ENCODE results near the gene AP5B1. TPM values are rescaled to one million over a fixed set of nuclear protein-coding genes. Genes with fewer than 3 reads are reported as not detected.
A peak's percentile ranks its signal among the peaks of the same experiment; 100 is the strongest.

AP5B1 gene
- total RNA-seq, 4 donors from 2014 or later, result 24.9 to 33.7 (median 28.2) TPM

DNA sequence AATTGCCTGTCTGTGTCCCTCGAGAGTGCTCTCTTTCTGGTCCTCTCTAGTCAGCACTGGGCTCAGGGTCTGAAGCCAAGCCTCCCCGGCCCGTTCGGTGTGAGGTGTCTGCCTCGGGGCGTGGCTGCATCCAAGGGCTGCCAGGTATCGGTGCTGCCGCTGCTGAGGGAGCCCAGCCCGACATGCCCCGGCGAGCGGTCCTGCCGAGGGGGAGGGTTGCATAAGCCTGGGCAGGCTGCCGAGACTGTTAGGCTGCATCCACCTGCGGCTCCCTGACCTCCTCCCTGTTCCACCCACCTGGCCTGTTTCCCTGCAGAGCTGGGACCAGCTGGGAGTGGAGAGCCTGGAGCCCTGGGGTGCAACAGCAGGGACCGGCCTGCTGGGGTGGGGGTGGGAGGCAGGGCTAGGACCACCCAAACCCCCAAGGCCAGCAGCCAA lies 12.4 kb upstream of the AP5B1 start:
- WGBS, 2 donors (ENCODE audit: low coverage in 1 of 2), result 47% methylated on average over 14 of the region's 16 CpGs; no CpG with 5 or more reads in 1 of the 2 donors
- DNase-seq, result peak; percentile 88
- Histone ChIP-seq H3K9me3 (no peaks in the 10 kb centered on the region), H3K27me3 (peaks cover 10% of the 10 kb centered on the region), H3K4me3 (no peak overlapping the region), H3K36me3 (peaks cover 0 to 7% (median 3%) of the 10 kb centered on the region in 4 donors), H3K27ac (peak overlapping the region; percentile 80 to 93 (median 86)), H3K4me1 (peaks cover 12 to 53% (median 48%) of the 10 kb centered on the region in 4 donors)
- intact Hi-C loops (cut with DNase I; ENCODE audit: low total_unique reads), result no loop called here
- TF ChIP-seq POLR2AphosphoS5 (IDR thresholded peaks at IDR 0.05) (peak in 2 of 3 donors; percentile 27 to 31), EP300 (IDR thresholded peaks at IDR 0.05; ENCODE audit: low read depth) (no peak)
- in situ Hi-C loops (cut with MboI; ENCODE audit: low pct_ligation_motif_present in 1 of 4, low pct_unique_long_range_greater_than_20kb in 1 of 4, low sequenced_read_pairs in 3 of 4), result no loop called here

DNA sequence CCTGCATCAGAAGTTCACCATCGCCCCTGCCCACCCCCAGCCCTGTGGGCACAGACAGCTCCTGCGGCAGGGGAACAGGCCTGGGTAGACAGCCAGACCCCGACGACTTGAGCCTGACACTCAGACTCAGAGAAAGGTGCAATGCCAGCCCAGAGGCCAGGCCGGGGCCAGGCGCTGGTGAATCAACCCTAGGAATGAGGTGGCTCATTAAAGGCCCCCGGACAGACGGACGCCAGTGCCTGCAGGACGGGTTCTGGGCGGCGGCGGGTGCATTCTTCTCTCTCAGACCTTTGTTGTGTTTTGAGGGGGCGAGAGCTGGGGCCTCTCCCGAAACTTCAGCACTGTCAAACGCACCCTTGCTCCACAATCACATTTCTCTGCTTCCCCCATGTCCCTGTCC lies 11.7 kb upstream of the AP5B1 start:
- H3K27ac ChIP-seq, result peak overlapping the region; percentile 80 to 93 (median 86)
- H3K27me3 ChIP-seq, result peaks cover 17% of the 10 kb centered on the region
- no peak overlapping the region for H3K4me3 ChIP-seq
- no peaks in the 10 kb centered on the region for H3K9me3 ChIP-seq
- intact Hi-C loops (cut with DNase I; ENCODE audit: low total_unique reads) (no loop called here), in situ Hi-C loops (cut with MboI; ENCODE audit: low pct_ligation_motif_present in 1 of 4, low pct_unique_long_range_greater_than_20kb in 1 of 4, low sequenced_read_pairs in 3 of 4) (no loop called here)
- no peak for DNase-seq
- peaks cover 0 to 7% (median 3%) of the 10 kb centered on the region in 4 donors for H3K36me3 ChIP-seq
- WGBS, 2 donors (ENCODE audit: low coverage in 1 of 2), result 62% methylated on average over 15 of the region's 16 CpGs; no CpG with 5 or more reads in 1 of the 2 donors
- H3K4me1 ChIP-seq, result peaks cover 12 to 59% (median 53%) of the 10 kb centered on the region in 4 donors
- TF ChIP-seq, protein P1, sequence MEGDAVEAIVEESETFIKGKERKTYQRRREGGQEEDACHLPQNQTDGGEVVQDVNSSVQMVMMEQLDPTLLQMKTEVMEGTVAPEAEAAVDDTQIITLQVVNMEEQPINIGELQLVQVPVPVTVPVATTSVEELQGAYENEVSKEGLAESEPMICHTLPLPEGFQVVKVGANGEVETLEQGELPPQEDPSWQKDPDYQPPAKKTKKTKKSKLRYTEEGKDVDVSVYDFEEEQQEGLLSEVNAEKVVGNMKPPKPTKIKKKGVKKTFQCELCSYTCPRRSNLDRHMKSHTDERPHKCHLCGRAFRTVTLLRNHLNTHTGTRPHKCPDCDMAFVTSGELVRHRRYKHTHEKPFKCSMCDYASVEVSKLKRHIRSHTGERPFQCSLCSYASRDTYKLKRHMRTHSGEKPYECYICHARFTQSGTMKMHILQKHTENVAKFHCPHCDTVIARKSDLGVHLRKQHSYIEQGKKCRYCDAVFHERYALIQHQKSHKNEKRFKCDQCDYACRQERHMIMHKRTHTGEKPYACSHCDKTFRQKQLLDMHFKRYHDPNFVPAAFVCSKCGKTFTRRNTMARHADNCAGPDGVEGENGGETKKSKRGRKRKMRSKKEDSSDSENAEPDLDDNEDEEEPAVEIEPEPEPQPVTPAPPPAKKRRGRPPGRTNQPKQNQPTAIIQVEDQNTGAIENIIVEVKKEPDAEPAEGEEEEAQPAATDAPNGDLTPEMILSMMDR (IDR thresholded peaks at IDR 0.05), result no peak
- TF ChIP-seq EP300 (IDR thresholded peaks at IDR 0.05; ENCODE audit: low read depth) (no peak), POLR2AphosphoS5 (IDR thresholded peaks at IDR 0.05) (no peak), POLR2A (IDR thresholded peaks at IDR 0.05) (no peak)

DNA sequence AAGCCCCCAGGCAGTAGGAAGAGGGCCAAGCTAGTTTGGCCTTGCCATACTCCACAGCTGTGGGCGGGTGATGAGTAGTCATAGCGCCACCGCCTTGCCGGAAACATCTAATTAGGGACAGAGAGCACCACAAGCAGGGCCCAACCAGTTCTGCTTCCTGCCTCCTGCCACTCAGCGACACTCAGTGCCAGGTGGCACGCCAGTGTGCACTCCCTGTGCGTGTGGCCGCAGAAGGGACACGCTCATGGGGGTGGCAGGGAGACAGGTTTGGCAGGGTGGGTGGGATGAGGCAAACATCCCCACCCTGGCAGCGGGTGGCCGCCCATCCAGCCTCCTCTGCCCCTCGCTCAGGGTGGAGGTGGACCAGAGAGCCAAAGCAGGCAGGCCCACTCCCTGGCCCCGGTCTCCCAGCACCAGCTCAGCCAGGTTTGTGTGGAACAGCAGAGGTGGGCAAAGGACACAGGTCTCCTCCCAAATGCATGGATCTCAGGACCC lies 11.0 kb upstream of the AP5B1 start:
- in situ Hi-C loops (cut with MboI; ENCODE audit: low pct_ligation_motif_present in 1 of 4, low pct_unique_long_range_greater_than_20kb in 1 of 4, low sequenced_read_pairs in 3 of 4), result no loop called here
- TF ChIP-seq POLR2AphosphoS5 (IDR thresholded peaks at IDR 0.05), result peak; percentile 60 to 95 (median 86)
- TF ChIP-seq, protein P1 (IDR thresholded peaks at IDR 0.05), result no peak
- peak; percentile 73 for TF ChIP-seq POLR2A (IDR thresholded peaks at IDR 0.05)
- 33% methylated on average over 13 of the region's 13 CpGs; no CpG with 5 or more reads in 1 of the 2 donors for WGBS, 2 donors (ENCODE audit: low coverage in 1 of 2)
- Histone ChIP-seq H3K27ac (peak overlapping the region; percentile 80 to 93 (median 86)), H3K4me1 (peaks cover 12 to 63% (median 55%) of the 10 kb centered on the region in 4 donors), H3K4me3 (no peak overlapping the region), H3K9me3 (no peaks in the 10 kb centered on the region), H3K36me3 (peaks cover 0 to 7% (median 3%) of the 10 kb centered on the region in 4 donors), H3K27me3 (peaks cover 23% of the 10 kb centered on the region)
- intact Hi-C loops (cut with DNase I; ENCODE audit: low total_unique reads), result no loop called here
- peak; percentile 87 for DNase-seq

DNA sequence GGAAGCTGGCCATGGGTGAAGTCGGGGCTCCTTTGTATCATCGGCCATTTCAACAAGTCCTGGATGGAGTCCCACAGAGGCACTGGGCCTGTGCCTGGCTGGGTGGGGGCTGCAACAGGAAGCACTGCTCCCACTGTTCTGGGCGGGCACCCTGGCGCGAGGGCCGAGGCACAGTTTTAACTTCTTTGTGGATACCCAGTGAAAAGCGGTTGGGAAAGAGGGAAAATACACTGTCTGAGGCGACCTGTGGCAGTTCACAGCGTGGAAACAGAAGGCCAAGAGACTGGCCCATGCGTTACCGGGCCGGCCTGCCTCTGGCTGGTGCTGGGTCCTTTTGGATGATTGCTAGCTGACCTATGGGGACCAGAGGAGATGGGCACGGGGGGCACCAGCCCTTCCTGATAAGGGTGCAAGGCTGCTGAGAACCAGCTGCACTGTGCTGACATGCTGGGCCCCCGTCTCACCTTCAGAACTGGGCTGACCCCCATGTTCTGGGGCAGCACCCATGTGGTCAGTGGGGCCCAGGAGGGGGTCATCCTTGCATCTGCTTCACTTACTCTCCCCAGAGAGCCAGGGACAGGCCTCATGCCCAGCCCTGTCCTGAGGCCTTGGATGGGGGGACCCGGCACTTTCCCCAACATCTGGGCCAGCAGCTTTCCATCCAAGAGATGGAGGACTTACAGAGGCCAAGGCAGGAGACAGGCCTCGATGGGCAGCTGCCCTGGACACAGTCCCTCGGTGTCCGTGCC lies 10.3 kb upstream of the AP5B1 start:
- peak overlapping the region in 1 of 4 donors; percentile 12 for H3K4me3 ChIP-seq
- DNase-seq, result no peak
- in situ Hi-C loops (cut with MboI; ENCODE audit: low pct_ligation_motif_present in 1 of 4, low pct_unique_long_range_greater_than_20kb in 1 of 4, low sequenced_read_pairs in 3 of 4) (no loop called here), intact Hi-C loops (cut with DNase I; ENCODE audit: low total_unique reads) (no loop called here)
- WGBS, 2 donors (ENCODE audit: low coverage in 1 of 2), result 62 to 87% methylated on average over 7 to 15 of the region's 18 CpGs
- TF ChIP-seq POLR2A (IDR thresholded peaks at IDR 0.05), result no peak
- peaks cover 30% of the 10 kb centered on the region for H3K27me3 ChIP-seq
- peak overlapping the region; percentile 80 to 93 (median 86) for H3K27ac ChIP-seq
- peaks cover 15 to 69% (median 61%) of the 10 kb centered on the region in 4 donors for H3K4me1 ChIP-seq
- no peaks in the 10 kb centered on the region for H3K9me3 ChIP-seq
- H3K36me3 ChIP-seq, result peaks cover 0 to 7% (median 1%) of the 10 kb centered on the region in 4 donors

All from transverse colon (tissue), 4 donors.